A673 (cell line): Measurements from ENCODE around the gene FAM90A26.
"Not testable (repeated sequence)": the region's sequence is repeated elsewhere in the genome, so short reads cannot be mapped to it uniquely, and the experiment has no call there.

ENCODE experiments used
- EZH2 ChIP-seq: fragments of 200-600 bp; sonication (generic); IDR thresholded peaks from 2 replicates; pipeline ENCODE4 v1.6.1; 2017; ENCODE audit warnings: borderline replicate concordance, low read depth, mild to moderate bottlenecking, mixed read lengths, antibody characterized with exemption, low read length; ENCODE audit not compliant: poor library complexity, severe bottlenecking
- TF ChIP-seq, protein P1 (sequence below): fragments of 300-800, 200-600 bp; sonication (generic); conservative IDR thresholded peaks from 2 replicates; pipeline ENCODE4 v1.5.1; 2017; ENCODE audit warnings: low read depth, mild to moderate bottlenecking, antibody characterized with exemption, low read length, moderate library complexity, mixed read lengths

DNA sequence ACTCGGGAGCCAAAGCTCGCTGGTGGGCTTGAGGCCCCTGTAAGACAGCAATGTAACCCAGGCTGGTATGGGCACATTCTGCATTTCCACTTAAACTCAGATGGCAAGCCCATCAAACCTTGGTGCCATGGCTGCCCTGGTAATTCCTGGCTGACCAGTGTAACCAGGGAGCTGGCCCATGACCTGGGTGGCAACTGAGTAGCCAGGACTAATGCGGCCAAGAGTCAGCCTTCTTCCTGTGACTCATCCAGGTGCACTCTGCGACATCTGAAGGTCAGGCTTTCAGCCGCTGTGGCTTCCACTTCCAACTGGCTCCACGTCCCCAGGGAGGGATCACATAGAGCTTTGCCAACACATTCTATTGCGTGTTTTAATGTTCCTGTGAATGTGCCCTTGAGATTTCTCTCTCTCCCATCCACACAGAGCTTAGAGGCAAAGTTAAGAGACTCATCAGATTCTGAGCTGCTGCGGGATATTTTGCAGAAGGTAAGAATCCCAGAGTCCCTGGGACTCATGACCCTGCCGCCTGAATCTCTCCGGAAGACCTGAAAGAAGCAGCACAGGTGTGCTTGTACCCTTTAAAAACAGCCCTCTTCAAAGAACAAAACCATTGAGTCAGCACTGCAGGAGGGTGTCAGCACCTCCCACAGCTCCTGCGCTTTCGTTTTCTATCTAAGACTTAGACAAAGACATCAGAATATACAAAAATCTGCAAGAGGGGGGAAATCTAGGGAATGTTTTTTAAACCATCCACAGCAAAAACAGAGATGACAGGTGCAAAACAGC, 14.9 kb upstream of the FAM90A26 start:
- TF ChIP-seq, protein P1, sequence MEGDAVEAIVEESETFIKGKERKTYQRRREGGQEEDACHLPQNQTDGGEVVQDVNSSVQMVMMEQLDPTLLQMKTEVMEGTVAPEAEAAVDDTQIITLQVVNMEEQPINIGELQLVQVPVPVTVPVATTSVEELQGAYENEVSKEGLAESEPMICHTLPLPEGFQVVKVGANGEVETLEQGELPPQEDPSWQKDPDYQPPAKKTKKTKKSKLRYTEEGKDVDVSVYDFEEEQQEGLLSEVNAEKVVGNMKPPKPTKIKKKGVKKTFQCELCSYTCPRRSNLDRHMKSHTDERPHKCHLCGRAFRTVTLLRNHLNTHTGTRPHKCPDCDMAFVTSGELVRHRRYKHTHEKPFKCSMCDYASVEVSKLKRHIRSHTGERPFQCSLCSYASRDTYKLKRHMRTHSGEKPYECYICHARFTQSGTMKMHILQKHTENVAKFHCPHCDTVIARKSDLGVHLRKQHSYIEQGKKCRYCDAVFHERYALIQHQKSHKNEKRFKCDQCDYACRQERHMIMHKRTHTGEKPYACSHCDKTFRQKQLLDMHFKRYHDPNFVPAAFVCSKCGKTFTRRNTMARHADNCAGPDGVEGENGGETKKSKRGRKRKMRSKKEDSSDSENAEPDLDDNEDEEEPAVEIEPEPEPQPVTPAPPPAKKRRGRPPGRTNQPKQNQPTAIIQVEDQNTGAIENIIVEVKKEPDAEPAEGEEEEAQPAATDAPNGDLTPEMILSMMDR = not testable (repeated sequence)
- TF ChIP-seq EZH2 = not testable (repeated sequence)
